NCI-H1092 (cell line): ENCODE results near the gene STAT4.

Experiments
- DNase-seq: peaks from one replicate; lab custom pipeline; 2025; lab: John Stamatoyannopoulos, UW

The STAT4 gene, protein sequence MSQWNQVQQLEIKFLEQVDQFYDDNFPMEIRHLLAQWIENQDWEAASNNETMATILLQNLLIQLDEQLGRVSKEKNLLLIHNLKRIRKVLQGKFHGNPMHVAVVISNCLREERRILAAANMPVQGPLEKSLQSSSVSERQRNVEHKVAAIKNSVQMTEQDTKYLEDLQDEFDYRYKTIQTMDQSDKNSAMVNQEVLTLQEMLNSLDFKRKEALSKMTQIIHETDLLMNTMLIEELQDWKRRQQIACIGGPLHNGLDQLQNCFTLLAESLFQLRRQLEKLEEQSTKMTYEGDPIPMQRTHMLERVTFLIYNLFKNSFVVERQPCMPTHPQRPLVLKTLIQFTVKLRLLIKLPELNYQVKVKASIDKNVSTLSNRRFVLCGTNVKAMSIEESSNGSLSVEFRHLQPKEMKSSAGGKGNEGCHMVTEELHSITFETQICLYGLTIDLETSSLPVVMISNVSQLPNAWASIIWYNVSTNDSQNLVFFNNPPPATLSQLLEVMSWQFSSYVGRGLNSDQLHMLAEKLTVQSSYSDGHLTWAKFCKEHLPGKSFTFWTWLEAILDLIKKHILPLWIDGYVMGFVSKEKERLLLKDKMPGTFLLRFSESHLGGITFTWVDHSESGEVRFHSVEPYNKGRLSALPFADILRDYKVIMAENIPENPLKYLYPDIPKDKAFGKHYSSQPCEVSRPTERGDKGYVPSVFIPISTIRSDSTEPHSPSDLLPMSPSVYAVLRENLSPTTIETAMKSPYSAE

GRCh38 chr2:191150600-191151330 lies at the start of gene STAT4:
TSS of gene STAT4 (minus strand) at chr2:191150994. CDS start at chr2:191148203, 2,791 bp downstream.
- no peak for DNase-seq

DNA sequence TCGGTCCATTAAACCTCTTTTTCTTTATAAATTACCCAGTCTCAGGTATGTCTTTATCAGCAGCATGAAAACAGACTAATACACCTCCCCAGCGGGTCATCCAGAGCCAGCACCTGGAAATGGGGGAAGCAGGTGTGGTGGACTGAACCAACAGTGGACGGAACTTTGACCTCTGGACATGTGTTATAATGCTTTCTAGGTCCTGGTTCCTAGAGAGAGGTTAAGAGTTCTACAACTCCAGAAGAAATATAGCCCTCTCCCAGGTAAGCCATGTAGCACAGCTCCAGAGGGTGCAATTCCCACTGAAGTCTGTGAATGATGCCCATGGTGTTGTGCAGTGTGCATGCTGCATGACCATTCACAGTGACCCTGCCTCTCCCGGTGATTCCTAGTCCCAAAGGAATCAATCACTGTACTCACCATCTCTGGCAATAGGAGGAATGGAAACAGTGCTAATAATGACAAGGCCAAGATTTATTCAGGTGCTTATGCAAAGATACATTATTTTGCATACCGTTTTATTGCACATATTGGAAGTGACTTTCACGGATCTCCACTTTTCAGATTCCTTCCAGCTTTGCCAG lies 49.2 kb upstream of the STAT4 start:
- DNase-seq = no peak

DNA sequence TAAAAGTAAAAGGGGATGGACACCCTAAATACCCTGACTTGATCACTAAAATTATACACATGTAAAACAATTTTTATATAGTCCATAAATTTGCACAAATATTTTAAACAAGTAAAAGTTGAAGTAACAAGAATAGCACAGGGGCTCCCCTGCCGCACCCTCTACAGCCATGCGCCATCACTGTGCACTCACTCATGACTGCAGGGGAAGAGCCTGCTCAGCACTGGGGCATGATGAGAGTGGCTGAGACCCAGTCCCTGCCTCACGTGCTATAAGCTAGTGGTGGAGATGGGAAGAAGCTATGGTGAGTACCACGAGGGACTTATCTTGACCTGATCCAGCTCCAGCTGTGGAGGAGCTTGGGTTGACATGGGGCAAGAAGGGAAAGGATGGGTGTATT lies 47.5 kb upstream of the STAT4 start:
- DNase-seq = no peak

DNA sequence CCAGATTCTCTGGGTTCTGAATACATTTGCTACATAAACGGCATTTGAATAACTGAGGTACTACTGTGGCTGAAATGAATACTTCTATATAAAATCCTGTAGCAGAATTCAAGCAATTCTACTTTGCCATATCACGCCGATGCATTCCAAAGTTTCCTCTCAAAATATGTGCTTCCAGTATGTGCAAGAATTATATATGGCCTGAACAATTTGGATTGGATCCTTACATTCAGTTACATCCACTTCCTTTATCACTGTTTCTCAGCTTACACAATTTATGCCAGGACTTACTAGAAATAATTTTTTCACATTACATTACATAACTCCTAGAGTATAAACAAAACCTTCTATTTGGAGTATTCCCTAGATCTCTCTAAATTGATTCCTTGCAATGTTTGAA lies 46.3 kb upstream of the STAT4 start:
- DNase-seq = no peak

DNA sequence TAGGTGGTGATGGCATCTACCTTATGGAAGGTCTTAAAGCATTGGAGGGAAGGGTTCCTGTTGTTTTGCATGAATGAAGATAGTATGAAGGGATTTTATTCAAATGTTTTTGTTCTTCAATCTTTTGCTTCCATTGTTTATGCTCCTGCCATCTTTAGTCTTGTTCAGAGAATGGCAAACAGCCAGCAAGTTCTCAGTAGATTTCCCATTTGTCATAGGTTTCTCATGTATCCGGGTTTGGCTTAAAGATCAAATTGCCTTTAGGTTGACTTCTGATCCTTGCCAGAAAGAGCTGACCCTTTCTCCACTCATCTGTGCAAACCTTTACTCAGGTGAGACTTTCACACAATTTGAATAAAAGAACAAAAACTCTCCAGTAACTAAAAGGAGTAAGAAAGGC lies 44.2 kb upstream of the STAT4 start:
- no peak for DNase-seq

DNA sequence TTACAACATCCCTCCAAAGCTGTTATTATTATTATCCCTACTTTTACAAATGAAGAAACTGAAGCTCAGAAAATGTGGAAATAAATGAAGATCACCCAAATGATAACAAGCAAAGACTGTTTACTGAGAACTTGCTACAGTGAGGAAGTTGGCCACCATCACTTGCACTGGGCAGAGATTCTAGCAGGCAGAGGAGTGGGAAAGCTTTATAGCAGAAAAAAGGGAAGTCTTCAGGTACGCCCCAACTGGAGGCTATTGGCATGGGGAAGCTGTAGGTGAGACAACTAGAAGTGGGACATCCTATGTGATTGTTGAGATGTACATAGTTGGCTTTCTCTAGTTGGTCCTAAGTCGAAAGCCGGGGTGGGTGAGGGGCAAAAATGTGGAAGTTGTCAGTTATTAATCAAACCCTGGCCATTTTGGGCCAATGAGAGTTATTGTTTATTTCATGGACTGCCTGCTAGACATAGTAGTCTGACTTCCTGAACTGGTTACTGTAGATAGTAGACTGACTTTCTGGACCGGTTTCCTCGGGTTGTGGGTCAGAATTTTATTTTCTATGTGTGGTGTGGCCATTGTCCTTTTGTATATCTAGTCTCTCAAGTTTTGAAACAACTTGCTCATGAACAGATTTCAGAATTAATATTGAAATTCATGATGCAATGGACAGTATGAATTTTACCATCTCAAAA lies 40.2 kb upstream of the STAT4 start:
- DNase-seq = no peak

GRCh38 chr2:191190435-191190834 lies 39.6 kb upstream of the STAT4 start:
- DNase-seq = no peak

DNA sequence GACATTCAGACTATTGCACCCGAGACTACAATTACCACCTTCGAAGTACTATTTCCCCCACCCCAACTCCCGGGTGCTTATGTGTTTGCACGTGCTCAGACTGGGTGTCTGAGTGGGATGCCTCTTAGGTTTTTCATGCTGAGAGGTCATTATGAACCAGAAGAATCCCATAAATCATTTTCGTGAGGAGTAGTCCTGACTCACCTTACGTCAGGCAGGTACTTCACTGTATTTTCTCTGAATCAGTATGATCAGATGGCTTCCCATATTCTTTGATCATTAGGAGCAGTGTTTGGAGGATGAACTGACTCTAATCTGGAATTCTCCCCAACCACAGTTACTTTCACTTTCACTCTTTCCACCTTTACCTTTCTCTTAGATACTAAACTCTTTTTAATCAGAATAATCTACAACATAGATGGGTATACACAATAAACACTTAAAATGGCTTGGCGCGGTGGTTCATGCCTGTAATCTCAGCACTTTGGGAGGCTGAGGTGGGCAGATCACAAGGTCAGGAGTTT lies 38.4 kb upstream of the STAT4 start:
- no peak for DNase-seq

GRCh38 chr2:191188550-191189093 lies 37.8 kb upstream of the STAT4 start:
- no peak for DNase-seq

DNA sequence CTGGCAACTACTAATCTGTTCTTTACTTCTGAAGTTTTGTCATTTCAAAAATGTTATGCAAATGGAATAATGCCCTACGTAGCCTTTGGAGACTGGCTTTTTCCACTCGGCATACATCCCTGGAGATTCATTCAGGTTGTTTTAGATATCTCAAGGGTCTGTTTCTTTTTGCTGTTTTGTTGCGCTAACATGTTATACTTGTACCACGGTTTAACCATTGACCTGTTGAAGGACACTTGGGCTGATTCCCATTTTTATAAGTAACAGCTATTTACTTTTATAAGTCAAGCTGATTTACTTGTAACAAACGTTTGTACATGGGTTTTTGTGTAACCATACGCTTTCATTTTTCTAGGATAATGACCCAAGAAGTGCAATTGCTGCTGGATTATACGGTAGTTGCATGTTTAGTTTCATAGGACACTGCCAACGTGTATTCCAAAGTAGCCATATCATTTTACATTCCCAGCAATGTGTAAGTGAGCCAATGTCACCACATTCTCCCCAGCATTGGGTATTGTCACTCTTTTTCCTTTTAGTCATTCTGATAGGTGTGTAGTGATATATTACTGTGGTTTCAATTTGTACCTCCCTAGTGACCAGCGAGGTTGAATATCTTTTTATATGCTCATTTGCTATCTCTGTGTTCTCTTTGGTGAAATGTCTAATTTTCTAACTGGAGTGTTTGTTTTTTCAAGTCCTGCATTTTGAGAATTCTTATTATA lies 36.5 kb upstream of the STAT4 start:
- DNase-seq = no peak

- DNase-seq = no peak
Observed at GRCh38 chr2:191184457-191184856, 33.7 kb upstream of the STAT4 start.

GRCh38 chr2:191183516-191183915 lies 32.7 kb upstream of the STAT4 start:
- DNase-seq = no peak

DNA sequence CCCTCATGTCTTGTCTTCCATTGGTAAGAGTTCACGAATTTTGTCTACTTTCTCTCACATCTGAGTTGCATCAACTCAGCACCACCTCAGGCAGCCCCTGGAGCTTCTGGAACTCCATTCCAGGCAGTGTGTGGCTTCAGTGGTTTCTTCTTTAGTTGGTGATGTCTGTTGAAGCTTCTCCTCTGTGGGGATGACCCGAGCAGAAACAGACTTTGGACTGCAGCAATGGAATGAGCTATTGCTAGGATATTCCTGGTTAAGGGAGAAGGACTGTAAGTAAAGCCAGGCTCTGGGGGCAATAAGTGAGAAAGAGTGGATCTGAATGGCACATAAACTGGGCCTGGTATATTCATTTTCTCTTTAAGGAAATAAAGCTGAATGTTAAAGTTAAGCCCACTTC lies 32.3 kb upstream of the STAT4 start:
- DNase-seq = no peak

DNA sequence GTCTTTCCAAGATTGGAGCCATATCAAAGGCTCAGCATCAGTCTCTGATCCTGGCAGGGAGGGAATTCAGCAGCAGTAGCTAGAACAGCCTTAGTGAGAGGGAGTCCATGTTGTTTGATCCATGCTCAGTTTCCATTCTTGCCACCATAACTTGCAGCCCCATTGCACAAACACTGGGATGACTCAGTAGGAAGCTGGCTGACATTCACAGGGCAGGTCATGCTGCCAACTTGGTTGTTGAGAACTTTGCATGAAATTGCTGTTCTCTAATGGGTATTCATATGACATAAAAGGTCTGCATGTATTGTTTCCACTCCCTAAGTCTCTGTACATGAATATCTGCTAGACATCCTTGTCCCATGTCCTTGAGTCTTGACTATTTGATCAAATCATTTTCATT lies 29.9 kb upstream of the STAT4 start:
- DNase-seq = no peak

DNA sequence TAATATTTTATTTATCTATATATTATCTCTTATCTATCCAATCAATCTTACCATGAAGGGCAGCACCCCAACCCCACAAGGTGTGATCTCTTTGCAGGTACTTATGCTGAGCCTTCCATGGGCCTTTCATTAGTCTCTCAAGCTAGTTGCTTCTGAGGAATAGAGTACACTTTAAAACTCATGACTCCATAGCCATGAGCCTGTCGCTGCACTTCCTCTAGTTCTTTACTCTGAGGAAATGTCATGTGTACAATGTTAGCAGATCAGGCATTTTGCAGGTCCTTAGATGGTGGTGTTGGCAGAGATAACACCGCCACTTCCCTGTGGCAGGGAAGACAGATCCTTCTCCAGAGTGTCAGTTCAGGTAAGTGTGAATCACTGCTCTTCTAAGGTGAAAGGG lies 29.5 kb upstream of the STAT4 start:
- no peak for DNase-seq

GRCh38 chr2:191178806-191179514 lies 28.2 kb upstream of the STAT4 start:
- DNase-seq = no peak

- no peak for DNase-seq
Observed at GRCh38 chr2:191177751-191178736, 27.2 kb upstream of the STAT4 start.

- no peak for DNase-seq
Observed at GRCh38 chr2:191176801-191177438, 26.1 kb upstream of the STAT4 start.
